Stimulated activated CD8-positive, alpha-beta memory T cell treated with anti-CD3 and anti-CD28 coated beads, Interleukin-15, amount 100 ng/mL, for 4 hours (primary cell): Measurements from ENCODE around the gene TTBK1.
A peak's percentile ranks its signal among the peaks of the same experiment; 100 is the strongest.

Experiments
- DNase-seq, 2 donors: peaks; one replicate each; pipeline ENCODE4 v3.0.0-alpha.2; 2020; ENCODE audit warnings: low read depth in 2 of 2

The TTBK1 gene

DNA sequence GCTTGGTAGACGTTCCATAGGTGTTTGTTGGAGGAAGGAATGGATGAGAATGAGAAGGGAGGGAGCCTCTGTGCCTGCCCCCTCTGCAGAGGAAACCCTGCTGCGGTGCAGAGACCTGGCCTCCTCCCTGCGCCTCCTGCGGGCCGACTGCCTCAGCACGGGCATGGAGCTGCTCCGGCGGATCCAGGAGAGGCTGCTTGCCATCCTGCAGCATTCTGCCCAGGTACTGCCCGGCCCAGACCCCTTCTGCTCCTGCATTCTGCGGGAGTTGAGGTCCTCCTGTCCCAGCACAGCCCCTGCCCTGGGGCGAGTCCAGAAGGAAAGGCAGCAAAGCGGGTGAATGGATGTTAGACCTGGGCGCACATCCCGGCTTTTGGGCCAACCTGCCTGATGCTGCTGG is 20.1 kb upstream of the TTBK1 start:
- no peak for DNase-seq

DNA sequence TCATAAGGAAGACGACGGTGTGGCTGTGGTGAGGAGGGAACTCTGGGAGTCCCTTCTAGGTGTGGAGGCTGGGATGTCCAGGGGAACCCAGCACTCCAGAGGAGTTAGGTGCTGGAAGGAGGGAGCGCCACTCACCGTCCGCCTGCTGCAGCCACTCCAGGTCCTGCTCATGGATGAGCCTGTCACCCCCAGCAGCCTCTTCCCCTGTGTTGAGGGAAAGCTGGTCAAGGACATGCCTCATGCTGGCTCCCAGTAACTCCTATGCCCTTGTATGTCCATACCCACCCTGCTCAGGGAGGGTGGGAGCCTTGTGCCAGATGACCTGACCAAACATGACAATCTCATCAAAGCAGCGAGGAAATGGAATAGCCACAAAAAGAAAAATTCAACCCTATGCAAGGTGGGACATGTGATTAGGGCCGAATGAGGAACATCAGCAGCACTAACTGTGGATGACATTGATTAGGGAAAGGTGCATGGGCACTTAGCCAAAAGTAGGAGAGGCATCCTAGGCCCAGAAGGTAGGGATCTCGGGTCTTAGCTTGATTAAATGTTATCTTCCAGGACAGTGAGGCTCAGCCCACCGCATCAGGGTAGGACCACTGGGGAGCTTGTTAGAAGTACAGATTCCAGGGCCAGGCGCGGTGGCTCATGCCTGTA is 17.0 kb upstream of the TTBK1 start:
- DNase-seq = no peak

DNA sequence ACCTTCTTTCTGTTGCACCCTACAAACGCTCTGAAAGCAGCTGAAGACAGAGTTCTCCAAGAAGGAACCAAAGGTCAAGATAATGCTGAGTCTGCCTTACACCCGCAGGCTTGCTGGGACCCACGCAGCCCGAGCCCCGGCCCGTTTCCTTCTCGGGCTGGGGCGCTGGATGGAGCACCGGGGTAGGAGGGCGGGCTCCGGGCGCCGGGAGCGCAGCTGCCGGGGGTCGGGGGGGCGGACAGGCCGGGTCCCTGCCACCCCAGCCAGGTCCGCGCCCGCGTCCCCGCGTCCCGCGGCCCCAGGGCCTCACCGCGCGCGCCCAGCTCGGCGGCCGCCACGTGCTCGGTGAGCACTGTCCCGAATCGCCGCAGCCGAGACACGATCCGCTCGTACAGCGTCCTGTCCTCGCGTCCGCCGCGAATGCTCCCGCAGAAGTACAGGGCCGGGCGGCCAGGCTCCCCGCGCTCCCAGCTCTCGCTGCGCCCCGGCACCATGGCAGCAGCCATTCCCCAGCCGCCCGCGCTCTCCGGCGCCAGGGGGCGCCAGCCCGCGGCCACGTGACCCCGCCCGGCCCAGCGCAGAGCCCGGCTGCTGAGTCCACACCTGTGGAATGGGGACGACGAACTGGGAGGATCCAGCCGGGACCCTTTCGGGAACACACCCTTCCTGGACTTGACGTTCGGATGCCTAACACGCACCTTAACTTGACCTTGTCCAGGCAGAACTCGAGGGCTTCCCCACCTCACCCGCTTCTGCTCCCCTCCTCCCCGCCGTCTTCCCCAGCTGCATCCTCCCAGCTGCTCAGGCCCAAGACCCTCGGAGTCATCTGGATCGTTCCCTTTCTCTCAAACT is 14.1 kb upstream of the TTBK1 start, which contains the start of gene DNPH1:
Gene DNPH1, minus strand, starts transcription at position 531 of the 852 bp plus-strand sequence. Its CDS starts 25 bp downstream, at position 506.
- DNase-seq = peak; percentile 44 to 62

DNA sequence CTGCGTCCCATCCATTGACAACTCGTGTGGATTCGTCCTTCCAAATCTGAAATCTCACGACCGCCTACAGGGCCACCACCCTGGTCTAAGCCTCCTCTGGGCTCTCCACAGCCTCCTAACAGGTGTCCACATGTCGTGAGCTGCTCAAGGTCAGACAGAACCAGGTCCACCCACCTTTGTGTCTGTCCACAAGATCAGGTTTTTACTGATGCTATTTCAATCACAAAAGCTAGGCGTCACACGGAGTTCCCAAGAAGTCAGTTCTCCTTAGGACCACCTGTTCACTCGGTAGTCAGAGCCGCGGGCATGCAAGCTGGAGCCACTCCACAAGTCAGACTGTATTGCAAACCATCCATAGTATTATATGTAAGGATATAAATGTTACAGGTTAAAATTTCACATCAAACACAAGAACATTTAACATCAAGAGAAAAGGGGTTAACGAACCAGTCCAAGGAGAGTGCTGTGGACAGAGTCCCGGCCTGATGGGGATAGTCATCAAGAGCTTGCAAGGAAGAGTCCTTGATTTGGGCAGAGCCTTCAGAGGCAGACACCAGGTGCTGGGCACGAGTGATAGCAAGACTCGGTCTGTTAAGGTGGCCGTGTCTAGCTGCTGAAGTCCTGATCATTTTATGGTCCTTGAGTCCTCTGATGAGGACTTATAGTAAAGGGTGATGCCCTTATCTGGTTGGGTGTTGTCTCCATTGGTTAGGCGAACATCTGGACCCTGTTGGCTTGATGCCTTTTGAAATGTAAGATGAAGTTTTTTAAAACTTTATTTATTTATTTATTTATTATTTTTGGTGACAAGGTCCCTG is 13.3 kb upstream of the TTBK1 start:
- DNase-seq = no peak

DNA sequence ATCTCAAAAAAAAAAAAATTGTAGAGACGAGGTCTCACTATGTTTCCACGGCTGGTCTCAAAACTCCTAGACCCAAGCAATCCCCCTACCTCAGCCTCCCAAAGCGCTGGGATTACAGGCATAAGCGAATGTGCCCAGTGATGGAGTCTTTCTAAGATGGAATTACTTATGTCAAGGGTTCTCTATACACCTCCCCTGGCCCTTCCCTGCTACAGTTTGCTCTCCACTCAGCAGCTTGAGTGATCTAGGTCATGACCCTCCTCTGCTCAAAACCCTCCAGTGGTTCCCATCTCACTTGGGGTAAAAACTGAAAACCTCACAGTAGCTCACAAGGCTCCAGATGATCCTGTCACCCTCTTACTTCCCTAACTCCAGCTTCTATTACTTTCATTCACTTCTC is 12.2 kb upstream of the TTBK1 start:
- no peak for DNase-seq

DNA sequence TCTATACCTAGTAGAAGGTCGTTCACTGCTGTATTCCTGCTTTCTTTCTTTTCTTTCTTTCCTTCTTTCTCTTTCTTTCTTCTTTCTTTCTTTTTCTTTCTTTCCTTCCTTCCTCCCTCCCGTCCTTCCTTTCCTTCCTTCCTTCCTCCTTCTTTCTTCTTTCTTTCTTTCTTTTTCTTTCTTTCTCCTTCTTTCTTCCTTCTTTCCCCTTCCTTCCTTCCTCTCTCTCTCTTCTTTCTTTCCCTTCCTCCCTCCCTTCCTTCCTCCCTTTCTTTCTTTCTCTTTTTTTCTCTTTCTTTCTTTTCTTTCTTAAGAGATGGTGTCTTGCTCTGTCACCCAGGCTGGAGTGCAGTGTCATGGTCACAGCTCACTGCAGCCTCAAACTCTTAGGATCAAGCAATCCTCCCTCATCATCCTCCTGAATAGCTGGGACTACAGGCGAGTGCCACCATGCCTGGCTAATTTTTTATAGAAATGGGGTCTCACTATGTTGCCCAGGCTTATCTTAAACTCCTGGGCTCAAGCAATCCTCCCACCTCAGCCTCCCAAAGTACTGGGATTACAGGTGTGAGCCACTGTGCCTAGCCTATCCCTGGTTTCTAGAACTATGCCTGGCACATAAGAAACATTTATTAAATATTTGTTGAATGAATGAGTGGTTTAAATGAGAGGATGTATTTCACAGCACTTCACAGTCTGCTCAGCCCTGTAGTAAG is 11.4 kb upstream of the TTBK1 start:
- DNase-seq = no peak

DNA sequence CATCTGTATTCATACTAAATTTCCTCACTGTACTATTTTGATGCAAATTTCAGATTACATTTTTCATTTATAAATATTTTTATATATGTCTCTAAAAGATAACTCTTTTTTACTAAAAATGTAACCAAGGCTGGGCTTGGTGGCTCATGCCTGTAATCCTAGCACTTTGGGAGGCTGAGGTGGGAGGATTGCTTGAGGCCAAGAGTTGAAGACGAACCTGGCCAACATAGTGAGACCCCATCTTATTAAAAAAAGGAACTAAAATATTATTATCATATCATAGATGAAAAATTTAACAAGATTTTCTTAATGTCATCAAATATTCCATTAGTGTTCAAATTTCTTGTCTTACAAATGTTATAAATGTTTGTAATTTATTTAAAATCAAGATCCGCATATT is 7.4 kb upstream of the TTBK1 start:
- no peak for DNase-seq

DNA sequence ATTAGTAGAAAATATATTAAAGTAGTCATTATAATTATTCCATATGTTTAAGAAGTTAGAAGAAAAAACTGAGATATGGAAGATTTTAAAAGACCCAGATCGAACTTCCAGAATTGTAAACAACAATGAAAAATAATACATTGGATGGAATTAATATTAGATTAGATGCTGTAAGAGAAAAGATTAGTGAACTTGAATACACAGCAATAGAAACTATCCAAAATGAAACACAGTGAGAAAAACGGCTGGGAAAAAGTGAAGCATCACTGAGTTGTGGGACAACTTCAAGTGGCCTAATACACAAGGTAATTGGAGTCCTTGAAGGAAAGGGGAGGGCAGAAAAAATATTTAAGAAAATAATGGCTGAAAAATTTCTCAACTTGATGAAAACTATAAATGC is 4.2 kb upstream of the TTBK1 start:
- no peak for DNase-seq

DNA sequence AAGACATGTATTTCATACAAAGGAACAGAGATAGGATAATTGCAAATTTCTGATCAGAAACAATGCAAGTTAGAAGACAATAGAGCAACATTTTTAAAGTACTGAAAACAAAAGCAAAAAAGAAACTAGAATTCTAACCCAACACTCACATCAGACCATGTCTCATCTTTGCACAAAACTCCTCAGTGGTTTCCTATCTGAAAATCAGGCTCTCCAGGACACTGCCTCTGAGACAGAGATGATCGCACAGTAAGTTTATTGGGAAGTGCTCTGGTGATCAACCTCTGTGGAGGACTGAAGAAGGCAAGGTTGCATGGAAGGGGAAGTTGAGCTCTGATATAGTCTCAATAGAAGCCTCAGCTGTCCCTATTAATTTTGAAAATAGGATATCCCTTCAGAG is 2.3 kb upstream of the TTBK1 start:
- DNase-seq = no peak

DNA sequence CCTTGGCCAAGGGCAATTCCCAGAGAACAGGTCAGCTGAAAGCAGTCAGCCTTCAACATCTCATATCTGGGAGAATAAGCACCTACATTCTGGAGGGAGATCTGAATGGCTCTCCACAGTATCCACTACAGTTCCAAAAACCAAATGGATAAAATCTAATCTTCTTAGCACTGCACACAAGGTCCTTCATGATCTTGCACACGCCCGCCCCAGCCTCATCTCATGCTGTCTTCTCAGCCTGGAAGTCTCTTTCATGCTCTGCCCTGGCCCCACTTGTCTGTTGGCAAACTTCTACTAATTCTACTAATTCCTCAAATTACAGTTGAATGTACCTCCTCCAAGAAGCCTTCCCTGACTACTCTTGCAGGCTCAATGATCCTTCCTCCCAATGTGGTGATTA is 1.8 kb upstream of the TTBK1 start:
- DNase-seq = no peak

DNA sequence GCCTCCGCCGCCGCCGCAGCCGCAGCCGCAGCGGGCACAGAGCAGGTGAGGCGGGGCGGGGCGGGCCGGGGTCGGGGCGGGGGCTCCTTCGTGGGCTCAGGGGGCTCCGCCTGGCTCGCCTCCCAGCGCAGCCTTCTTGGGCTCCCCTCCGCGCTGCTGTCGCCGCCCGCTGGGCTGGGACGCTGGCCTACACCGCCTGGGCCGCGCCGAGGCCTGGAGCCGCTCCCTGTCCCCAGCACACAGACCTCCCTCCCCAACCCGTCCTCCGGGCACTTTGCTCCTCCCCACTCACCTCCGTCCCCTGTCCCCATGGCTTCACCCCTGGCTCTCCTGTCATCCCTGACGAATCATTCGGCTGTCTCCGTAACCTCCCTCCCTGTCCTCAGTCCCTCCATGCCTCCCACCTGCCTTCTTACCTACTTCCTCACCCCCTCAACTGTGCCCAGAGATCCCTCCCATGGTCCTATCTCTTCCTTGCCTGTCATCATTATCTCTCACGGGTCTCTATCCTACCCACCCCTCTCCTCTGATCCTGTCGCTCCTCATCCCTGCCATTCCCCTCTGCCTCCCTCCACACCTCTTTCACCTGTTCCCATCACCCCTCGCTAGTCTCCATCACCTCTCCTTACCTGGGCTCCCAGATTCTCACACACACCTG is 512 bp downstream of the TTBK1 start:
- DNase-seq = no peak

DNA sequence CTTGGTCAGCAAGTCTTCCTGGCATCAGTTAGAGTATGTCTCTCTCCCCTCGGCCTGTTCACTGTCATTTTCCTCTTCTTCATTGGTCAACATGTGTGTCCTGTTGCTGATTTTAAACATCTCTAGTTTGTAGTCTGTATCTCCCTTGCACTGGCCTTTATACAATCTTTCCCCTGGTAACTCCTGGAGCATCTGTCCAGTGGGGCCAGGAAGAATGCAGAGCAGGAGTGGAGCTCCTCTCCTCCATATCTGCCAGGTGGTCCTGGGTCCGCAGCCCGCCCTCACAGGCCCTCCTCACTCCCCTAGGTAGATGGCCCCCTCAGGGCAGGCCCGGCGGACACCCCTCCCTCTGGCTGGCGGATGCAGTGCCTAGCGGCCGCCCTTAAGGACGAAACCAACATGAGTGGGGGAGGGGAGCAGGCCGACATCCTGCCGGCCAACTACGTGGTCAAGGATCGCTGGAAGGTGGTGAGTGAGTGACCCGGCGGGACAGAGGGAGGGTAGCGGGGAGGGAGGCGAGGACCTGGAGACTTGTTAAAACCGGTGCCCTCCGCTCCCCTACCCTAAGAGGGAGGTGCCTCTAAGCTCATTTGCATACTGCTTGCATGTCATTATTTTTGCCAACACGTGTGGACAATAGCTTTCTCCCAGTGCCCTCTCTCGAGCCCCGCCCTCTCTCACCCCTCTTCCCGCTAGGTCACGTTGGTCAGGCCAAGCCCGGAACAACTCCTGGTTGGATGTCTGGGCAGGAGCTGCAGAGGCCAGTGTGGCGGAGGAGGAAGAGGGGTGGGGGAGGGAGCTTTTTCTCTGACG is 3.2 kb downstream of the TTBK1 start:
- no peak for DNase-seq

DNA sequence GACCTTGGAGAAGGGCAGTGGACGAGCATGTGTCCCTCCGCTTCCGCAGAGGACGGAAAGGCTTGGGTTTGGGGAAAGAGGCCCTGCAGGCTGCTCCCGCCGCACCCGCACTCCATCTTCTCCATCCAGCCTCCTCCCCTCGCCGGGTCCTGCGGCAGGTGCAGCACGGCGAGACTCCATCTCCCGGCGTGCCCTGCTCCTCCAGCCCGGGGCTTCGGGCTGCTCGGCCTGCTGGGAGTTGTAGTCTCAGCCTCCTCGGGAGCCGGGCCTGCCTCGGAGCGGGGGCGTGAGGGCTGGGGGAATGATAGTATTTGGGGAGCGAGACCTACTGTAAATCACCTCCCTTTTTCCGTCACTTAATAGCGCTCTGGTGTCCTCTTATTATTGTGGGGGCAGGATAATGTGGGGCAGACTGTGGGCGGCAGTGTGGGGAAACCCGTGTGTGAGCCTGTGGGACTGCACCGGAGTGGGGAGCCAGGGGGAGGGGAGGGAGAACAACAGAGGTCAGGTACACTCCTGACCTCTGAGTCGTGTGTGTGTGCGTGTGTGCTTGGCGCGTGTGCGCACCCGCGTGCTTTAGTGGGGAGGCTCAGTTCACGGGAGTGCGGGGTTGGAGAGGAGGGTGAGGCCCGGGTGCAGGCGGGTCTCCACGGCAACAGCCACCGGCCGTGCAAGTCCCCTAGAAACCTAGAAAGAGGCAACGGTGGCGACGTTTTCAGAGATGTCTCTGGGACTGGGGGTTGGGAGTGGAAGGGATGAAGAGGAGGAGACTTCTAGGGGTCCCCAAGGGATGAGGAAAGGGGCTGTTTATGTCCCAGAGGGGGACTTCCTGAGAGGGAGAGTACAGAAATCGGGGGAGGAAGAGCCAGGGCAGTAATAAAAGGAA is 4.1 kb downstream of the TTBK1 start:
- peak; percentile 53 to 66 for DNase-seq

DNA sequence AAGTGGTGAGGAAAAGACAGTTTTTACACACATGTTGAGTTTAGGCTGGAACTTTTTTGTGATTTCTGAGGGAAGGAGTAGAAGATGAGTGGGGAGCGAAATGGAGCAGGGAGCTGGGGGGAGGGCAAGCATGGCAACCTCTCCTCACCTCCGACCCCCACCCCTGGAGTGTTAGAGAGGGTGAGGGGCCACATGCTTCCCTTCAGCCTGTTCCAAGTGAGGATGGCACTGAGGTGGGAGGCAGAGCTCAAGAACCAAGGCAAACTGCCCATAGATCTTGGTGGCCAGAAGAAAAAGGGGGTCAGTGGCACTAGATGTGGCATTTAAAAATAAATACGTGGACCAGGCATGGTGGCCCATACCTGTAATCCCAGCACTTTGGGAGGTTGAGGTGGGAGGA is 4.8 kb downstream of the TTBK1 start:
- DNase-seq = no peak

DNA sequence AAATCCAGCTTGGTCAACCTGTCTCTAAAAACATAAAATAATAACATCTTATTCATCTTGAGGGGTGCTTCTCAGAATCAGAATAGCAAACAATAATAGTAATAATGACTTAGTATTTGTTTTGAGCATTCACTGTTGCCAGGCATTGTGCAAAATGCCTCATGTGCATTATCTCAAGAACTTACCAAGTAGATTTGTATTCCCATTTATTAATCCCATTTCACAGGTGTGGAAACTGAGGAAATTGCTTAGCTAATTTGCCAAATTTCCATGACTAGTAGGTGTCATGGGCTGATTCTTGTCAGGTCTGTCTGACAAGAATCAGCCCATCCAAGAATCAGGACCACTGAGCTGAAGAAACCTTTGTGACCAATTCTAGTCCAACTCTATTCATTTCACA is 5.5 kb downstream of the TTBK1 start:
- DNase-seq = no peak

DNA sequence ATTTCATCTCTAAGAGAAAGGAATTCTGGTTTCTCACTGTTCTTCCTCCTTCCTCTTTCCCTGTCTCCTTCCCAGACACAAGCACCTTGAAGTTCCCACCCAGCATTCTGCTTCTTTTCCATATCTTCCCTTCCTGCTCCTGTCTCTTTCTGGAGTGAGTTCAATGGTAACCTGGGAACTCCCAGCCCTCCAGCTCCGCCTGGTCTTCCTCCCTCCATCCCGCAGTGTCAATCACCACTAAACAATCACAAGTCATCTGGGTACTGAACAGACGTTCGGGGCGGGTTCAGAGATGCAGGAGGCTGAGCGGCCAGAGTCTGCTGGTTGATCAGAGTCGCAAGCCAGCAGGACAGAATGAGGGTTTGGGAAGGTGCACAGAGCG is 7.7 kb downstream of the TTBK1 start:
- DNase-seq = no peak

DNA sequence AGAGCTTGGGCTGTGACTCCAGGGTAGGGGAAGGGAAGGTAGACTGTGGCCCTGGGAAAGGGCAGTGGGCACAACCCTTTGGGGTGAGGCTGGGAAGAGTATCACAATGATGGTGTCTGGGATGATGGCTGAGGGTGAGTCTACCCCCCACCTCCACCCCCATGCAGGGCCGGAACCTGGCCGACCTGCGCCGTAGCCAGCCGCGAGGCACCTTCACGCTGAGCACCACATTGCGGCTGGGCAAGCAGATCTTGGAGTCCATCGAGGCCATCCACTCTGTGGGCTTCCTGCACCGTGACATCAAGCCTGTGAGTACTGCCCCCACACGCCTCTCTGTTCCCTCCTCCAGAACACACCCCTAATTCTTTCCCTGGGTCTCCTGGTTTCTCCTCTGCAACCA is 10.1 kb downstream of the TTBK1 start:
- DNase-seq = no peak

DNA sequence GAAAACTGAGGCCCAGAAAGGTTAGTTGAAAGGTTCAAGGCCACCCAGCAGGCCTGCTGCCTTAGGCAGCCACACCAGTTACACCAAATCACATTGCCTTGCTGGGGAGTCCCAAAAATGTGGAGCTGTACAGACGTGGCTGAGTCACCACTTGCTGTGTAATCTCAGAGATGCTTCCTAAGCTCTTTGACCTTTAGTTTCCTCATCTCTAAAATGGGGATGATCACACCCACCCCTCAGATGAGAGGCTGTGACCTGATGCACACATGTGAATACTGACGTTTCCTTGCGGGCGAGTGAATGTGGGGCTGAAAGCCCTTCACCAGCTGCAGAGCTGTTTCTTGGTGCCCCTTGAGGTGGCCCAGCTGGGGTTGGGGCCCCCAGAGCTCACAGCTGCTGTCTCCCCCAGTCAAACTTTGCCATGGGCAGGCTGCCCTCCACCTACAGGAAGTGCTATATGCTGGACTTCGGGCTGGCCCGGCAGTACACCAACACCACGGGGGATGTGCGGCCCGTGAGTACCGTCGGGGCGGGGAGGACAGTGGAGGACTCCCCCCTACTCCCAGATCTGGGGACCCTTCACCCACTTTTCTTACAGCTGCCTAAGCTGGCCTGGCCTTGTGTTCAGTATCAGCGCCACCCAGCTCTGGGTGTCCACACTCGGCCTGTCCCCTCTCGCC is 11.0 kb downstream of the TTBK1 start:
- no peak for DNase-seq

DNA sequence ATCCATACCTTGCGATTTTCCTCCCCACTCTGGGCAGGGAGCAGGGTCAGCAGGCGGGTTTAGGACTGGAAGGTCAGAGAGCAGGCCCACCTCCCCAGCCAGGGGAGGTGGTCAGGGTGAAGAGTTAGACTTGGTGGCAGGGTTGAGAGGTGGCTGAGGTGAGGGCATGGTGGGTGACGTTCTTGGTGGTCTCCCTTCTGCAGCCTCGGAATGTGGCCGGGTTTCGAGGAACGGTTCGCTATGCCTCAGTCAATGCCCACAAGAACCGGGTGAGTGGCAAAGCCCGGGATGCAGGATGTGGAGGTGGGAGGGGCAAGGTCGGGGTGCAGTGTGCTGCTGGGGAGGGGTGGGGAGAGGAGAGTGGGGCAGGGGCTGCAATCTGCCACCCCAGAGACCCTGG is 11.6 kb downstream of the TTBK1 start:
- no peak for DNase-seq
